SW 1271 (cell line): ENCODE results near the gene GYPB.
"Not testable (repeated sequence)": the region's sequence is repeated elsewhere in the genome, so short reads cannot be mapped to it uniquely, and the experiment has no call there.

Source experiments
- DNase-seq, 2 experiments: peaks; one replicate each; lab custom pipeline; 2025; lab: John Stamatoyannopoulos, UW

The GYPB gene

GRCh38 chr4:144008602-144009001, 10.6 kb downstream of the GYPB start:
- not testable (repeated sequence) for DNase-seq

DNA sequence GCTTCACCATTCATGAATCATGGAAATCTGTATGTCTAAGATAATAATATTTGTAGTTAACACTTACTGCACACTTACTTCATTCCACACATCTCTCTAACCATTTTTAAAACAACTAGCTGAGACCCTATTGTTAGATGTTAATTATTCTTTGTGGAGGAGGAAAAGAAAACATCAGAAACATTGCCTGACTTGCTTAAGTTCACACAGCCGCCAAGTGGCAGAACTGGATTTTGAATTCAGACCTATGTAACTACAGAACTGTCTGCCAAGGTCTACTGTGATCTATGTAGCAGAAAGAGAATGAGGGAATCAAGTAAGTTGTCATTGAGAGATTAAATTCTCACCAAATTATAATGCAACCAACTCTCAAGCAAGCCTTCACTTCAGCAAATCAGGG, 11.2 kb downstream of the GYPB start:
- not testable (repeated sequence) for DNase-seq

- DNase-seq = not testable (repeated sequence)
These were observed 12.9 kb downstream of the GYPB start for GRCh38 chr4:144006200-144006803.

- DNase-seq = not testable (repeated sequence)
These were observed 13.6 kb downstream of the GYPB start for GRCh38 chr4:144005558-144005953.

GRCh38 chr4:144004868-144005557, 14.2 kb downstream of the GYPB start:
- not testable (repeated sequence) for DNase-seq

GRCh38 chr4:144003890-144004265, 15.3 kb downstream of the GYPB start:
- not testable (repeated sequence) for DNase-seq

- not testable (repeated sequence) for DNase-seq
These were observed 15.8 kb downstream of the GYPB start for GRCh38 chr4:144003205-144003889.

DNA sequence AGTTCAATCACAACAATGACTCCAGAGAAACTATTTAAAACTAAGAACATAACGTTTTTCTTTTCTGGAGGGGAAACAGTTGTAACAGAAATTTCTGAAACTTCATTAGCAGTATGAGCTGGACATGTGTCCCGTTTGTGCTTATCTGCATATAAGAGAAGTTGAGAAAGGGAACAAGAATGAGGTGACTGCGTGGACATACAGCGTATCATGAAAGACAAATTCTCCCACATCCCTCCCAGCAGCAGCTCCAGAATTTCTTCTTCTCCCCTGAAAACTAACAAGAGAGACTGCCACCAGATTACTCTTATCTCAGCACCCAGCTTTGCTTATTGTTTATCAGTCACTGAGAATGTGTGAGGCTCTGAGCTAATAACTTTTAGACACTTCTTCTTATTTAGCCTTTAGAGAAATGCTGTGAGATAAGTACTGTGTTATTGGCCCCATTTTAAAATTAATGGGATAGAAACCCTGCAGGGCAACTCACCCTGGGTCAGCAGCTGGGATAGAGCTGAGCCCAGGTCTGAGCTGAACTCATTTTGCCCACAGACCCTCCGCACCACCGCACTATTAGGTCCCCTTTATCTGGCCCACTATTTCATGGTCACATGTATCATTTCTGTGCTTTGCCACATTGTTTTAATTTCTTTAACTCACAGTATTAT, 18.7 kb downstream of the GYPB start:
- not testable (repeated sequence) for DNase-seq

DNA sequence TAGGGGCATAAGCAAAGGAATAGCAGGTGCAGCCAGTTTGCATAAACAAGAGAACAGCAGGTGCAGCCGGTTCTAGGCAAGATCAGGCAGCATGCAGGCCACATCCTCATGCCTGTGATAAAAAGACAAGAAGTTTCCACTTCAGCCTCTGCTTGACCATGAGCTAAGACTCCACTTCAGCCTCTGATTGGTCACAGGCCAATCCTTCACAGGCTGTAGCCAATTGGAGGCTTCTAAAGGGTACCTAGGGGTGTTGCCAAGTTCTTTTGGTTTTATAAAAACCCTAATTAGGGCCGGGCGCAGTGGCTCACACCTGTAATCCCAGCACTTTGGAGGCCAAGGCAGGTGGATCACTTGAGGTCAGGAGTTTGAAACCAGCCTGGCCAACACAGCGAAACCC, 23.0 kb downstream of the GYPB start:
- DNase-seq = not testable (repeated sequence)

- DNase-seq = not testable (repeated sequence)
These were observed 27.4 kb downstream of the GYPB start for GRCh38 chr4:143991761-143992160.

- DNase-seq = not testable (repeated sequence)
These were observed 28.5 kb downstream of the GYPB start for GRCh38 chr4:143990717-143991116.

DNA sequence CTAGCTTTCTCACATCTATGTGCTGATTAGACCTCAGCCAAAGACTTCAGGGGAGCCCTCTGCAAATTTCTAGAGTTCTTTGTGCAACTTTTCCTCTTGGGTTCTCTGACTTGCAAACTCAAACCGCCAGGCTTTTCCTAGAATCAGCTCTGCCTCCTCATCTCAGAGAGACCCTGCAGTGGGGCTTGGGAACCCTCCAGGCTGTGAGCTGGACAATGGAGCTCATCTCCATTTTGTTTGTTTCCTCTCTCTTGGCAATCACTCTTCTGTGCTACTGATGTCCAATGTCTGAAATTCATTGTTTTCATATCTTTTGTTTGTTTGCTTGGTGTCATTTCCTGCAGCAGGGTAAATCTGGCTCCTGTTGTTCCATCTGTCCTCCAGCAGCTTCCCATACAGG, 33.0 kb downstream of the GYPB start:
- DNase-seq = no peak

- DNase-seq = peak in 1 of 2 experiments; percentile 0
These were observed 38.4 kb downstream of the GYPB start for GRCh38 chr4:143980776-143981175.

DNA sequence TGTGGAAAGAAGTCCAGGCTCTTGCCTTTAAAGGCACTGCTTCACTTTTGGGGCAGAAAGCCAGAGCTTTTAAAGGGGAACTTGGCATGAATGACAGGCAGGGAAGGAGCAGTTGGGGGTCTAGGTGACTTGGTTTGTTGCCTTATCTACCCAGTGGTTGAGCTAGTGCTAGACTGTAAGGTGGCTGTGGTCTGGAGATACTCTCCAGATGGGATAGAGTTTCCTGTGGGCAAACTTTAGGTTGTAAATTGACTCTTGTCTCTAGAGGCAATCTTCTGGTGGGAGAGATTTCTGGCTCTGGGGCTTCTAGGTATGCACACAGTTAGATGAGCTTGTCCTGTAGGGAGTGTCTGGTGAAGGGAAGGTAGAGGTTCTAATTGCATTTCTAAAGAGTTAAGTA, 43.7 kb downstream of the GYPB start:
- DNase-seq = not testable (repeated sequence)

GRCh38 chr4:143974021-143974420, 45.2 kb downstream of the GYPB start:
- not testable (repeated sequence) for DNase-seq

DNA sequence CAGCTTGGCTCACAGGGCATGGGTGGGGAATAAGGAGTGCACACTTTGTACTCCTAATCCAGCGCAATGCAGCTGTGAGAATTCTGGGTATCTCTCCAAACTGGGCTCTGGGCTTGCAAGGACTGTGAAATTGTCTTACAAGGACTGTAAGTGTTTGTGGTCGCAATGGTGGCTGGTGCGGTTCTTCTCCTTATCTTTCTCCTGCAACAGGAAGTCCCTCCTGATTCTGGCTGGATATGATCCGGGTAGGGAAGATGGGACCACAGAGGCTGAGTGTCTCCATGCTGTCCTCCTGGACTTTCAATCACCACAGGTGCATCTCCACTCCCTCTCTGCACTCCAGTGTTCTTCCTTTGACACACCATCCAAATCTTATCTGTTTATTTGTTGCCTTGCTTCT, 58.1 kb downstream of the GYPB start:
- no peak for DNase-seq

DNA sequence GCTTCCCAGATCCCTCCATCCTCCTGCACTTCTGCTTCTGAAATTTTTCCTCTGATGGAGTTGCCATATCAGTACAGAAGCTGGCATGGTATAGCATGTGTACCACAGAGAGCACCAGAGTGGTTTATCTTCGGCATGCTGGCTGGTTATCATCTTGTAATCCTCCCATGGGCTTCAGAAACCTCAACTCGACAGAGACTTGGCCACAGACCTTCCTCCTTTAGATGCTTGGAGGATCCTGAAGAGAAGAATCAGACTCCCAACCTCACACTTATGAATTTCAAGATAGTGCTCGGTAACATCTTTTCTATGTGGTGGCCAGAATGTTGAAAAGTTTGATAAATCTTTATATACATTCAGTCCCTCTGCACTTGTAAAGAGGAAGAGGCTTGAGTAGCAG, 63.9 kb downstream of the GYPB start:
- not testable (repeated sequence) for DNase-seq

DNA sequence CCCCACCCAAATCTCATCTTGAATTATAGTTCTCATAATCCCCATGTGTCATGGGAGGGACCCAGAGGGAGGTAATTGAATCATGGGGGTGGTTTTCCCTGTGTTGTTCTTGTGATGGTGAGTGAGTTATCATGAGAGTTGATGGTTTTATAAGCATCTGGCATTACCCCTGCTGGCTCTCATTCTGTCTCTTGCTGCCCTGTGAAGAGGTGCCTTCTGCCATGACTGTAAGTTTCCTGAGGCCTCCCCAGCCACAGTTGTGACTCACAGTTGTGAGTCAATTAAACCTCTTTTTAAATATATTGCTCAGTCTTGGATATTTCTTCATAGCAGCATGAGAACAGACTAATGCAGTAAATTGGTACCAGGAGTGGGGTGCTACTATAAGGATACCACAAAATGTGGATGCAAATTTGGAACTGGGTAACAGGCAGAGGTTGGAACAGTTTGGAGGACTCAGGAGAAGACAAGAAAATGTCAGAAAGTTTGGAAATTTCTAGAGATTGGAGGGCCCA, 67.7 kb downstream of the GYPB start:
- DNase-seq = not testable (repeated sequence)

- DNase-seq = not testable (repeated sequence)
These were observed 68.2 kb downstream of the GYPB start for GRCh38 chr4:143950967-143951366.

GRCh38 chr4:143950185-143950584, 69.0 kb downstream of the GYPB start:
- not testable (repeated sequence) for DNase-seq

DNA sequence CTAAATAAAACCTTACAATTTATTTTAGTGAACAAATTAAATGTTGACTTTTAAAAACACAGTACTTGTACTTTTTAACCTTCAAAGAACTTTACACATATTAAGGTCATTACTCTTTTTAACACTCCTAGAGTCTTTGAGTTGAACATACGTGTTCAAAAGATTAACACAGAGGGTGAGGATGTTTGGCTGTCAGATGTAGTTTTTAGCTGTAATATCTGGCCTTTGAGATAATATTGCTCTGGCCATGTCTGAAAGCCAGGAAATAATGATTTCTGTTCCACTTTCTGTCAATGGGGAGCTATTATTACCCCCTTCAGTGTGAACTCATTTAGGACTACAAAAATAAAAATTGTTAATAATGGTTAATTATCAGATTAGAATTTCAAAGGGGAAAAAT, 71.7 kb downstream of the GYPB start:
- not testable (repeated sequence) for DNase-seq
